B cell (primary cell): Measurements from ENCODE around the gene WDR76. TPM values are rescaled to one million over a fixed set of nuclear protein-coding genes. Genes with fewer than 3 reads are reported as not detected.

Experiments
- ATAC-seq: fragments of 200-7000 bp; cut with Tn5 transposase; one replicate; pipeline ENCODE4 v1.10.0; 2021; ENCODE audit warnings: low read depth, mild to moderate bottlenecking, moderate number of reproducible peaks, moderate library complexity
- CTCF ChIA-PET: fragments of 350-600 bp; sonication (Branson Sonifier 250); formaldehyde crosslinking; loops from one replicate; lab custom pipeline; 2021; ENCODE audit warnings: antibody characterized with exemption, inconsistent platforms; lab: Charles Lee
- POLR2A ChIA-PET: fragments of 350-600 bp; sonication (Branson Sonifier 250); formaldehyde crosslinking; loops from one replicate; lab custom pipeline; 2021; ENCODE audit warnings: antibody characterized with exemption; lab: Charles Lee
- DNase-seq: peaks from one replicate; pipeline ENCODE4 v3.0.0; 2013
- H2AFZ ChIP-seq: 2 replicates; pipeline ENCODE4 v1.6.1; 2012; ENCODE audit warnings: mild to moderate bottlenecking, low read depth, low read length; ENCODE audit not compliant: insufficient read depth, poor library complexity, severe bottlenecking
- H3K27ac ChIP-seq, 2 donors: 1 replicate in 1 of 2; 2 replicates in 1 of 2; pipeline ENCODE4 v1.5.1; 2012 to 2013; ENCODE audit warnings: low read length in 2 of 2, mild to moderate bottlenecking in 2 of 2, moderate library complexity in 1 of 2
- H3K27me3 ChIP-seq, 4 experiments: fragments of 200-600 bp in 1 of 4; sonication (generic) in 1 of 4; replicated peaks in 1 of 4; 1 replicate in 2 of 4; 2 replicates in 2 of 4; pipeline versions ENCODE4 v1.6.1 to v1.7.0; 2013 to 2016; ENCODE audit warnings: low read length in 3 of 4, mild to moderate bottlenecking in 2 of 4, mixed read lengths in 1 of 4, moderate library complexity in 1 of 4; ENCODE audit not compliant: insufficient read depth in 4 of 4, control insufficient read depth in 3 of 4; ENCODE audit errors: control extremely low read depth in 1 of 4
- H3K36me3 ChIP-seq, 2 experiments: replicated peaks in 1 of 2; 1 replicate in 1 of 2; 2 replicates in 1 of 2; pipeline versions ENCODE4 v1.6.1 to v1.7.1; 2013; ENCODE audit warnings: low read length in 1 of 2; ENCODE audit not compliant: insufficient read depth in 2 of 2, control insufficient read depth in 1 of 2; ENCODE audit errors: control extremely low read depth in 1 of 2, extremely low read depth in 1 of 2
- H3K4me1 ChIP-seq, 2 donors: fragments of 200-600 bp in 1 of 2; sonication (generic) in 1 of 2; 1 replicate in 1 of 2; 2 replicates in 1 of 2; pipeline versions ENCODE4 v1.5.1 to v1.6.1; 2013 to 2017; ENCODE audit warnings: low read length in 2 of 2; ENCODE audit not compliant: control insufficient read depth in 2 of 2, insufficient read depth in 2 of 2
- H3K4me2 ChIP-seq: replicated peaks from 2 replicates; pipeline ENCODE3; 2012; ENCODE audit warnings: mild to moderate bottlenecking, low read depth, low read length; ENCODE audit not compliant: poor library complexity, severe bottlenecking
- H3K4me3 ChIP-seq, 5 experiments: fragments of 200-600 bp in 1 of 5; sonication (generic) in 1 of 5; 1 replicate in 3 of 5; 2 replicates in 2 of 5; pipeline versions ENCODE4 v1.5.1 to v1.7.0; 2011 to 2016; ENCODE audit warnings: low read length in 4 of 5, mild to moderate bottlenecking in 4 of 5, low read depth in 2 of 5, control low read depth in 1 of 5, moderate library complexity in 1 of 5; ENCODE audit not compliant: insufficient read depth in 1 of 5; ENCODE audit errors: control extremely low read depth in 1 of 5, extremely low read depth in 1 of 5
- H3K79me2 ChIP-seq: fragments of 200-600 bp; sonication (generic); one replicate; pipeline ENCODE4 v1.6.0; 2016; ENCODE audit warnings: low read length; ENCODE audit not compliant: control insufficient read depth, insufficient read depth
- H3K9ac ChIP-seq: fragments of 200-600 bp; sonication (generic); 2 replicates; pipeline ENCODE4 v1.6.1; 2017; ENCODE audit warnings: mild to moderate bottlenecking, low read length, moderate library complexity
- H3K9me3 ChIP-seq, 3 donors: one replicate each; pipeline versions ENCODE4 v1.6.1 to v1.7.1; 2013; ENCODE audit warnings: low read length in 2 of 3; ENCODE audit not compliant: control insufficient read depth in 2 of 3, insufficient read depth in 1 of 3; ENCODE audit errors: control extremely low read depth in 1 of 3
- H4K20me1 ChIP-seq: 2 replicates; pipeline ENCODE4 v1.6.0; 2012; ENCODE audit warnings: mild to moderate bottlenecking, low read length; ENCODE audit not compliant: insufficient read depth, control insufficient read depth, poor library complexity, severe bottlenecking
- H3K27ac Mint-ChIP-seq: one replicate; pipeline ENCODE4 v1.8.0; 2021; ENCODE audit warnings: mixed read lengths
- H3K27me3 Mint-ChIP-seq: one replicate; pipeline ENCODE4 v1.8.0; 2021; ENCODE audit warnings: mixed read lengths
- H3K4me1 Mint-ChIP-seq: one replicate; pipeline ENCODE4 v1.8.0; 2021; ENCODE audit warnings: mixed read lengths
- H3K4me3 Mint-ChIP-seq: one replicate; pipeline ENCODE4 v1.8.0; 2021; ENCODE audit warnings: mixed read lengths
- H3K9me3 Mint-ChIP-seq: one replicate; pipeline ENCODE4 v1.8.0; 2022; ENCODE audit warnings: mixed read lengths; ENCODE audit not compliant: insufficient read depth
- EZH2 ChIP-seq: IDR thresholded peaks from 2 replicates; pipeline ENCODE4 v1.6.1; 2012; ENCODE audit warnings: borderline replicate concordance, low read depth, mild to moderate bottlenecking, moderate library complexity, low read length; ENCODE audit not compliant: insufficient read depth, poor library complexity, severe bottlenecking
- WGBS: methylation state at CpG from one replicate; pipeline ENCODE4 v1.1.5; 2013; ENCODE audit warnings: missing lambda C conversion rate; ENCODE audit not compliant: insufficient coverage; 5-methylcytosine and 5-hydroxymethylcytosine counted together
- intact Hi-C: fragments of 100-400 bp; cut with micrococcal nuclease; formaldehyde crosslinking; loops from one replicate; pipeline ENCODE4 v1.10.0; 2022
- polyA plus RNA-seq: library from polyadenylated mRNA; depleted of rRNA; stranded (reverse); fragments of >200 nt; gene quantifications from 2 replicates; pipeline ENCODE4 v1.2.3, GENCODE V29; 2012
- total RNA-seq, 2 donors: library from RNA; stranded (reverse); fragments of 120-200 nt in 1 of 2; gene quantifications; 1 replicate in 1 of 2; 2 replicates in 1 of 2; pipeline versions ENCODE4 v1.2.3 to v1.2.4, GENCODE V29; 2013 to 2022
- TF ChIP-seq, protein P1 (sequence below): fragments of 200-600 bp; IDR thresholded peaks from one replicate; pipeline ENCODE4 v1.8.0; 2022; ENCODE audit warnings: antibody characterized with exemption, mild to moderate bottlenecking

WDR76 gene
- total and polyA plus RNA-seq, 2 donors (not counting 1 experiment from before 2014, with no cell fraction given) = 1.9 to 12.7 TPM

GRCh38 chr15:43908516-43909050, 81.8 kb downstream of the WDR76 start:
- POLR2A ChIA-PET = no interaction called here
- H3K9ac ChIP-seq = no peak overlapping the region

DNA sequence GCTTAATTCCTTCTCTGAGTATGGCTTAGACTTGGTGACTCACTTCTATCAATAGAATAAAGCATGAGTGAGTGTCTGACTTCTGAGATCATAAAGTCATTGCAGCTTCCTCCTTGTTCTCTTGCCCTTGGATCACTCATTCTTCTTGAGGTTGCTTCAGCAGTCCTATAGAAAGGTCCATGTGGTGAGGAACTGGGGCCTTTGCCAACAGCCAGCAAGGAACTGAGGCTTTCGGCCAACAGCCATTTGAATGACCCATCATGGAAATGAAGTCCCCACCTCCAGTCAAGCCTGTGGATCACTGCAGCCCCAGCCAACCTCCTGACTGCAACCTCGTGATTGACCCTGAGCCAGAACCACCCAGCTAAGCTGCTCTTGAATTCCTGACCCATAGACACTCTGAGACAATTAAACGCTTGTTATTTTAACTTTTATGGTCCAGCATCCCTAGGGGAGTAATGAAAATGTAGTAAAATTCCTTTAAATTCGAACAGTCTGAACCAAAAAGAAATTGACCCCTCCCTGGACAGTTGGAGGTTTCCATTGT, 84.5 kb downstream of the WDR76 start:
- Histone ChIP-seq H3K27ac (no peak overlapping the region), H3K9ac (no peak overlapping the region), H4K20me1 (no peaks in the 10 kb centered on the region), H3K27me3 (no peaks in the 10 kb centered on the region), H3K4me1 (no peaks in the 10 kb centered on the region), H3K4me3 (no peak overlapping the region), H3K9me3 (no peaks in the 10 kb centered on the region), H3K4me2 (no peak overlapping the region), H2AFZ (no peak overlapping the region), H3K36me3 (no peaks in the 10 kb centered on the region), H3K79me2 (no peaks in the 10 kb centered on the region)
- no peak for DNase-seq
- WGBS = 100% methylated on average over 3 of the region's 4 CpGs
- TF ChIP-seq EZH2 = no peak
- TF ChIP-seq, protein P1, sequence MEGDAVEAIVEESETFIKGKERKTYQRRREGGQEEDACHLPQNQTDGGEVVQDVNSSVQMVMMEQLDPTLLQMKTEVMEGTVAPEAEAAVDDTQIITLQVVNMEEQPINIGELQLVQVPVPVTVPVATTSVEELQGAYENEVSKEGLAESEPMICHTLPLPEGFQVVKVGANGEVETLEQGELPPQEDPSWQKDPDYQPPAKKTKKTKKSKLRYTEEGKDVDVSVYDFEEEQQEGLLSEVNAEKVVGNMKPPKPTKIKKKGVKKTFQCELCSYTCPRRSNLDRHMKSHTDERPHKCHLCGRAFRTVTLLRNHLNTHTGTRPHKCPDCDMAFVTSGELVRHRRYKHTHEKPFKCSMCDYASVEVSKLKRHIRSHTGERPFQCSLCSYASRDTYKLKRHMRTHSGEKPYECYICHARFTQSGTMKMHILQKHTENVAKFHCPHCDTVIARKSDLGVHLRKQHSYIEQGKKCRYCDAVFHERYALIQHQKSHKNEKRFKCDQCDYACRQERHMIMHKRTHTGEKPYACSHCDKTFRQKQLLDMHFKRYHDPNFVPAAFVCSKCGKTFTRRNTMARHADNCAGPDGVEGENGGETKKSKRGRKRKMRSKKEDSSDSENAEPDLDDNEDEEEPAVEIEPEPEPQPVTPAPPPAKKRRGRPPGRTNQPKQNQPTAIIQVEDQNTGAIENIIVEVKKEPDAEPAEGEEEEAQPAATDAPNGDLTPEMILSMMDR = no peak
- intact Hi-C loops = no loop called here
- Mint-ChIP-seq H3K4me1 (no peaks in the 10 kb centered on the region), H3K4me3 (no peak overlapping the region), H3K27ac (no peak overlapping the region), H3K27me3 (no peaks in the 10 kb centered on the region), H3K9me3 (no peaks in the 10 kb centered on the region)
- ChIA-PET POLR2A (no interaction called here), CTCF (no interaction called here)
- no peak for ATAC-seq

More at GRCh38 chr15:43908516-43909050, 81.8 kb downstream of the WDR76 start:
- DNase-seq = no peak
- TF ChIP-seq, protein P1 = no peak
- TF ChIP-seq EZH2 = no peak
- Mint-ChIP-seq H3K27ac (no peak overlapping the region), H3K4me1 (peaks cover 5% of the 10 kb centered on the region), H3K4me3 (no peak overlapping the region), H3K9me3 (no peaks in the 10 kb centered on the region), H3K27me3 (no peaks in the 10 kb centered on the region)
- Histone ChIP-seq H3K79me2 (no peaks in the 10 kb centered on the region), H3K4me1 (peaks cover 0 to 4% of the 10 kb centered on the region in 2 donors), H3K9me3 (no peaks in the 10 kb centered on the region), H3K27me3 (no peaks in the 10 kb centered on the region), H2AFZ (no peak overlapping the region), H3K36me3 (no peaks in the 10 kb centered on the region), H3K4me2 (no peak overlapping the region), H3K4me3 (no peak overlapping the region), H3K27ac (no peak overlapping the region), H4K20me1 (no peaks in the 10 kb centered on the region)
- intact Hi-C loops = loop anchor here (10.0 kb wide), 1 partner anchor 306 kb away; no protein-coding TSS in a partner anchor
- CTCF ChIA-PET = no interaction called here
- ATAC-seq = no peak
- WGBS = 90% methylated on average over 2 of the region's 4 CpGs
